HCT116 (cell line): ENCODE measurements around the gene MAMLD1. TPM values are rescaled to one million over a fixed set of nuclear protein-coding genes. Genes with fewer than 3 reads are reported as not detected.

Experiments
- ATAC-seq: fragments of 200-7000 bp; cut with Tn5 transposase; 2 replicates; pipeline ENCODE4 v1.9.1; 2020; ENCODE audit warnings: mild to moderate bottlenecking, moderate library complexity
- BruUV-seq: library from RNA; stranded (reverse); fragments of 400-500 nt; replicated peaks from 2 replicates; lab custom pipeline; 2021; lab: Mats Ljungman, UMichigan
- CTCF ChIA-PET: fragments of 300-600 bp; sonication (Branson Sonifier 250); formaldehyde crosslinking; loops from one replicate; lab custom pipeline; 2021; ENCODE audit warnings: antibody characterized with exemption; lab: Charles Lee
- POLR2A ChIA-PET: fragments of 300-600, 350-600 bp; sonication (Branson Sonifier 250); formaldehyde crosslinking; loops from one replicate; lab custom pipeline; 2021; ENCODE audit warnings: antibody characterized with exemption; lab: Charles Lee
- RAD21 ChIA-PET, 2 experiments: fragments of 300-600 bp; sonication (Branson Sonifier 250); formaldehyde crosslinking; loops; one replicate each; lab custom pipeline; 2023; ENCODE audit warnings: low total read pairs in 2 of 2; ENCODE audit not compliant: uncharacterized antibody in 2 of 2, unreplicated experiment in 2 of 2, low non-redundant PET in 1 of 2; lab: Charles Lee
- DNase-seq: peaks from one replicate; pipeline ENCODE4 v3.0.0-alpha.2; 2010; ENCODE audit warnings: low read depth, low spot score
- H2AFZ ChIP-seq: fragments of 200-600 bp; shearing (Covaris generic), sonication (generic); 2 replicates; pipeline ENCODE4 v1.6.1; 2017; ENCODE audit warnings: low read depth, mixed run types, mixed read lengths, antibody characterized with exemption, low read length; ENCODE audit not compliant: poor library complexity, severe bottlenecking
- H3K27ac ChIP-seq: 2 replicates; pipeline ENCODE4 v1.5.1; 2012; ENCODE audit warnings: low read depth, low read length
- H3K27me3 ChIP-seq: fragments of 200-600 bp; sonication (generic); 2 replicates; pipeline ENCODE4 v1.6.1; 2016; ENCODE audit warnings: mixed run types, low read length, mixed read lengths; ENCODE audit not compliant: insufficient read depth
- H3K36me3 ChIP-seq, 2 experiments: fragments of 200-500 bp in 1 of 2; fragments of 200-600 bp in 1 of 2; sonication (Bioruptor generic) in 1 of 2; sonication (generic) in 1 of 2; 2 replicates each; pipeline versions ENCODE4 v1.5.1 to v1.6.1; 2014 to 2016; ENCODE audit warnings: low read length in 2 of 2, inconsistent platforms in 1 of 2, mixed read lengths in 1 of 2, mixed run types in 1 of 2; ENCODE audit not compliant: insufficient read depth in 2 of 2, control insufficient read depth in 1 of 2
- H3K4me1 ChIP-seq, 2 experiments: fragments of 200-600 bp in 1 of 2; sonication (generic) in 1 of 2; 2 replicates each; pipeline versions ENCODE4 v1.5.1 to v1.6.1; 2012 to 2017; ENCODE audit warnings: low read length in 2 of 2, inconsistent platforms in 1 of 2, mild to moderate bottlenecking in 1 of 2, mixed read lengths in 1 of 2, mixed run types in 1 of 2, moderate library complexity in 1 of 2; ENCODE audit not compliant: insufficient read depth in 2 of 2, control insufficient read depth in 1 of 2
- H3K4me2 ChIP-seq: fragments of 200-600 bp; sonication (generic); 2 replicates; pipeline ENCODE4 v1.6.1; 2017; ENCODE audit warnings: mixed run types, low read length, mixed read lengths
- H3K4me3 ChIP-seq, 2 experiments: fragments of 200-600 bp in 1 of 2; sonication (generic) in 1 of 2; replicated peaks in 1 of 2; 2 replicates each; pipeline ENCODE4 v1.5.1; 2011 to 2016; ENCODE audit warnings: low read length in 2 of 2, control low read depth in 1 of 2, low read depth in 1 of 2, mild to moderate bottlenecking in 1 of 2, mixed read lengths in 1 of 2, mixed run types in 1 of 2
- H3K79me2 ChIP-seq: fragments of 200-600 bp; sonication (generic); 2 replicates; pipeline ENCODE4 v1.6.1; 2017; ENCODE audit warnings: mild to moderate bottlenecking, mixed run types, low read length, moderate library complexity, mixed read lengths; ENCODE audit not compliant: insufficient read depth
- H3K9ac ChIP-seq: fragments of 200-600 bp; sonication (generic); 2 replicates; pipeline ENCODE4 v1.6.1; 2016; ENCODE audit warnings: low read length, mixed read lengths
- H3K9me2 ChIP-seq: fragments of 200-600 bp; sonication (generic), shearing (Covaris generic); 2 replicates; pipeline ENCODE4 v1.6.1; 2017; ENCODE audit warnings: mixed run types, mild to moderate bottlenecking, moderate library complexity; ENCODE audit not compliant: insufficient read depth
- H3K9me3 ChIP-seq, 2 experiments: fragments of 200-500 bp in 1 of 2; fragments of 200-600 bp in 1 of 2; sonication (Bioruptor generic) in 1 of 2; sonication (generic) in 1 of 2; 2 replicates each; pipeline ENCODE4 v1.6.1; 2014 to 2017; ENCODE audit warnings: low read length in 2 of 2, mixed read lengths in 2 of 2, inconsistent platforms in 1 of 2, low read depth in 1 of 2, mild to moderate bottlenecking in 1 of 2, mixed run types in 1 of 2, moderate library complexity in 1 of 2; ENCODE audit not compliant: control insufficient read depth in 1 of 2, insufficient read depth in 1 of 2
- H4K20me1 ChIP-seq: fragments of 200-600 bp; sonication (generic), shearing (Covaris generic); 2 replicates; pipeline ENCODE4 v1.6.1; 2017; ENCODE audit warnings: mixed run types, mild to moderate bottlenecking, moderate library complexity; ENCODE audit not compliant: insufficient read depth
- CBX3 ChIP-seq: IDR thresholded peaks from 2 replicates; pipeline ENCODE4 v1.6.1; 2012; ENCODE audit warnings: low read depth
- JUND ChIP-seq: IDR thresholded peaks from 2 replicates; pipeline ENCODE4 v1.6.1; 2012
- POLR2A ChIP-seq: IDR thresholded peaks from 2 replicates; pipeline ENCODE4 v1.7.0; 2011; ENCODE audit warnings: borderline replicate concordance; ENCODE audit not compliant: insufficient read depth, insufficient read length; ENCODE audit errors: extremely low read depth
- SIN3A ChIP-seq: IDR thresholded peaks from 2 replicates; pipeline ENCODE4 v1.6.1; 2012; ENCODE audit warnings: low read depth
- SP1 ChIP-seq: IDR thresholded peaks from 2 replicates; pipeline ENCODE4 v1.6.1; 2012; ENCODE audit warnings: low read depth
- SRF ChIP-seq: IDR thresholded peaks from 2 replicates; pipeline ENCODE4 v1.6.1; 2012; ENCODE audit warnings: low read depth
- intact Hi-C: fragments of 100-400 bp; cut with micrococcal nuclease; formaldehyde crosslinking; loops from 2 replicates; pipeline ENCODE4 v1.10.0; 2022
- total RNA-seq: library from RNA; stranded (reverse); gene quantifications from one replicate; pipeline ENCODE4 v1.2.1, GENCODE V29; 2021; ENCODE audit not compliant: unreplicated experiment
- TF ChIP-seq, protein P1 (sequence below): IDR thresholded peaks from 2 replicates; pipeline ENCODE4 v1.6.1; 2012; ENCODE audit warnings: low read depth

MAMLD1 gene
- total RNA-seq, 1 experiment from 2014 or later, result 3.6 TPM

DNA sequence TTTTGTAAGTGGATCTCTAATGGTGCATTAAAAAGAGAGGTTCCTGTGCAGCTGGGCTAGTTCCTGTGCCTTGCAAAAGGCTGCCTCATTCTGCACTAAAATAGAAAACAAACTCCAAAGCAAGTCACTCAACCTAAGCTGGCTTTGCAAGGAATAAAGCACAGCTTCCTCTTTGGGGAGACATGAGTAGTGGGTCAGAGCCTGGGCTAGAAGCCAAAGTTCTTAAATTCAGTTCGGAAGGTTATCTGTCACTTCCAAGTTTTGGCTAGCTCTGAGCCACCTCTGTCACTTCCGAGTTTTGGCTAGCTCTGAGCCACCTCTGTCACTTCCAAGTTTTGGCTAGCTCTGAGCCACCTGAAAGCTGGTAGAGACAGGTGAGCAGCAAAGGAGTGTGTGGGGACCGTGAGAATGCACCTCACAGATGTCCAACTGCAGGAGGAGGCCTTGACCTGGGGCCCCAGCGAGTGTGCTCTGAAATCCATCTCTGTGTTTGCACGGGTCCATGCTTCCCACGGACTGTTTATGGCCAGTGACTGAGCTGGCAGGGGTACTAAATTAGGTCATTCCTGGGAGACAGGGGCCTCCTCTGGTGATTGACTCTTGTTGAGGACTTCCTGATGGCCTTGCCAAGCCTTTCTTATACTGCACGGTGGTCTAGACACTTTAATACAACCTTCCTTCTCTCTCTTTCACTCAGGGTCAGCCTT lies 36.4 kb upstream of the MAMLD1 start:
- TF ChIP-seq, protein P1, sequence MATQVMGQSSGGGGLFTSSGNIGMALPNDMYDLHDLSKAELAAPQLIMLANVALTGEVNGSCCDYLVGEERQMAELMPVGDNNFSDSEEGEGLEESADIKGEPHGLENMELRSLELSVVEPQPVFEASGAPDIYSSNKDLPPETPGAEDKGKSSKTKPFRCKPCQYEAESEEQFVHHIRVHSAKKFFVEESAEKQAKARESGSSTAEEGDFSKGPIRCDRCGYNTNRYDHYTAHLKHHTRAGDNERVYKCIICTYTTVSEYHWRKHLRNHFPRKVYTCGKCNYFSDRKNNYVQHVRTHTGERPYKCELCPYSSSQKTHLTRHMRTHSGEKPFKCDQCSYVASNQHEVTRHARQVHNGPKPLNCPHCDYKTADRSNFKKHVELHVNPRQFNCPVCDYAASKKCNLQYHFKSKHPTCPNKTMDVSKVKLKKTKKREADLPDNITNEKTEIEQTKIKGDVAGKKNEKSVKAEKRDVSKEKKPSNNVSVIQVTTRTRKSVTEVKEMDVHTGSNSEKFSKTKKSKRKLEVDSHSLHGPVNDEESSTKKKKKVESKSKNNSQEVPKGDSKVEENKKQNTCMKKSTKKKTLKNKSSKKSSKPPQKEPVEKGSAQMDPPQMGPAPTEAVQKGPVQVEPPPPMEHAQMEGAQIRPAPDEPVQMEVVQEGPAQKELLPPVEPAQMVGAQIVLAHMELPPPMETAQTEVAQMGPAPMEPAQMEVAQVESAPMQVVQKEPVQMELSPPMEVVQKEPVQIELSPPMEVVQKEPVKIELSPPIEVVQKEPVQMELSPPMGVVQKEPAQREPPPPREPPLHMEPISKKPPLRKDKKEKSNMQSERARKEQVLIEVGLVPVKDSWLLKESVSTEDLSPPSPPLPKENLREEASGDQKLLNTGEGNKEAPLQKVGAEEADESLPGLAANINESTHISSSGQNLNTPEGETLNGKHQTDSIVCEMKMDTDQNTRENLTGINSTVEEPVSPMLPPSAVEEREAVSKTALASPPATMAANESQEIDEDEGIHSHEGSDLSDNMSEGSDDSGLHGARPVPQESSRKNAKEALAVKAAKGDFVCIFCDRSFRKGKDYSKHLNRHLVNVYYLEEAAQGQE, result no peak
- TF ChIP-seq SIN3A, result no peak
- no peak for TF ChIP-seq POLR2A
- TF ChIP-seq CBX3, result no peak
- no peak for TF ChIP-seq JUND
- no peak for TF ChIP-seq SRF
- no peak for TF ChIP-seq SP1
- H4K20me1 ChIP-seq, result no peaks in the 10 kb centered on the region
- ChIA-PET POLR2A (no interaction called here), RAD21 (no interaction called here), CTCF (no interaction called here)
- H3K4me1 ChIP-seq, result peaks cover 0 to 20% of the 10 kb centered on the region in 2 experiments; a peak in 2 of 4 replicates
- H3K9me3 ChIP-seq, result no peaks in the 10 kb centered on the region
- intact Hi-C loops, result no loop called here
- H3K4me2 ChIP-seq, result no peak overlapping the region
- H3K27ac ChIP-seq, result no peak overlapping the region
- H2AFZ ChIP-seq, result no peak overlapping the region
- DNase-seq (no peak), ATAC-seq (no peak)
- no peak overlapping the region for H3K4me3 ChIP-seq
- H3K9me2 ChIP-seq, result no peaks in the 10 kb centered on the region
- H3K79me2 ChIP-seq, result no peaks in the 10 kb centered on the region
- no TSS peak for BruUV-seq
- H3K9ac ChIP-seq, result no peak overlapping the region
- H3K27me3 ChIP-seq, result no peaks in the 10 kb centered on the region
- H3K36me3 ChIP-seq, result no peaks in the 10 kb centered on the region
